Measurements from ENCODE around the gene CRBN.
A peak's percentile ranks its signal among the peaks of the same experiment; 100 is the strongest.

Gene CRBN

GRCh38 chr3:3170998-3171397, 8.5 kb downstream of the CRBN start:
- no peak for DNase-seq (ENCODE audit: low read depth)

- no peak for DNase-seq (ENCODE audit: low read depth)
Measured at GRCh38 chr3:3165650-3166049, 13.8 kb downstream of the CRBN start.

DNA sequence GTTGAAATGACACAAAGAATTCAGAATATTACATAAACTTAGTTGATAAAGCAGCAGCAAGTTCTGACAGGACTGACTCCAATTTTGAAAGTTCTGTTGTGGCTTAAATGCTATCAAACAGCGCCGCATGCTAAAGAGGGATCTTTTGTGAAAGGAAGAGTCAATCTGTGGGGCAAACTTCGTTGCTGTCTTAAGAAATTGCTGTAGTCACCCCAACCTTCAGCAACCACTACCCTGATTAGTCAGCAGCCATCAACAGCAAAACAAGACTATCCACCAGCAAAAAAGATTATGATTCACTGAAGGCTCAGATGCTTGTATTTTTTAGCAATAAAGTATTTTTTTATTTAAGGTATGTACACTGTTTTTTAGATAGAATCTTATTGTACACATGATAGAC, 14.2 kb downstream of the CRBN start:
- no peak for DNase-seq (ENCODE audit: low read depth)

DNA sequence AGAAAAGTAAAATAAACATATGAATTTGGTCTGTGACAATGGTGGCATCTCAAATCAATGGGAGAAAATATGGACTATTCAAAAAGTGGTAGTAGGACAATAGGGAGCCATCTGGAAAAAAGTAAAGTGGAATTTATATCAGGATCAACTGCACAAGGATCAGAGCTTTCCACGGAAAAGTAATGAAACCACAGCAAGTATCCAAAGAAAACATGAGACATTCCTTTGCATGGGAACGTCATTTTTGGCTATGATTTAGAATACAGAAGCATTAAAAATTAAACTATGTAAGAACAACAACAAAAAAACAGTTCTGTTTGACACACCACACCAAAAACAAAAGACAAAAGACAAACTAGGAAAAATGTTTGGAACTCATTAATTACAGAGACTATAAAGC, 18.7 kb downstream of the CRBN start:
- no peak for DNase-seq (ENCODE audit: low read depth)

- no peak for DNase-seq (ENCODE audit: low read depth)
Measured at GRCh38 chr3:3157484-3157883, 22.0 kb downstream of the CRBN start.

DNA sequence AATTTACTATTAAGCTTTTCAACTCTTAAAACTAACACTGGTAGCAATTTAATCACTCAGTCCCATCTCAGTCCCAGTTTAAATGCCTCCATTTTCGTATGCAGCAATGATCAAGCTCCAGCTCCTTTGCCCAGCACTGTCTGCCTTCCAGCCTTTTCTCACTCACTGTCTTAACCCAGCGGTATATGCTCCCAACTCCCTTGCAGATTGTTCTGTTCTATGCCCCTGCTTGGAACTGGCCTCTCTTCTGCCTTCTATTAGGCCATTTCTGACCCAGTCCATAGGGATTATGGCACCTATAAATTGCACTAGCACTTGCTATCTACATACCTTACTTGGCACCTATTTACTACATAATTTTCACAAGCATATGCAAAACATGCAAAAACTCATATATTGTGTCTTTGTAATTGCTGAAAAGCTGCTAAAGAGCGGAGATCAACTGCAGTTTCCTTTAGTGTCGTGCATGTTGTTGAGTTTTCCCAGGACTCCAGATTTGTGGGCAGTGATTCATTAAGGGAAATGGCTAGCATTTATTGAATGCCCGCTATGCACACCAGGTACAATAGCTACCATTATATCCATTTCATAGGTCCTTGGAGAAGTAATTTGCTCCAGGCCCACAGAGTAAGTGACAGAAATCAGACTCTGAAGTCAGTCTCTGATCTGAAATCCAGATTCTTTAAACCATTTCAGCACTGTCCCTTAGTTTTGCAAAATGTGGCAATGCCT, 24.4 kb downstream of the CRBN start:
- DNase-seq (ENCODE audit: low read depth) = no peak

DNA sequence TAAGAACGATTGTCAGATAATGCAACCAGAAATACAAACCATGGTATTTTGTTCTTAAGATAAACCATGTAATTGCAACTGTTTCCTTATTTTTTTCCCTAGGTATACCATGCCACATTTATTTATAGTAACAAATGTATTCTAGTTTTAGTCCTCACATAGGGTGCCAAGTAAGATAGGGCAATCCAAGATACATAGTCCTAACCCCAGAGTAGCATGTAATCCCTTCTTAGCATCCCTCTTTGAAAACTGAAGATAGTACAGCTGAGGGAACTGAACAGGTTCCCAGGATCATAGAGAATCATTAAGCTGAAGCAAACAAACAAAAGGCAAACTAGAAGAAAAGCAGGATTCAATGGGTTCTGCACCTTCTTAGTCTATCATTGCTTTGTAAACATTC, 28.0 kb downstream of the CRBN start:
- no peak for DNase-seq (ENCODE audit: low read depth)

- DNase-seq (ENCODE audit: low read depth) = no peak
Measured at GRCh38 chr3:3149560-3149959, 29.9 kb downstream of the CRBN start.

- DNase-seq (ENCODE audit: low read depth) = no peak
Measured at GRCh38 chr3:3145831-3146230, 33.7 kb downstream of the CRBN start.

- no peak for DNase-seq (ENCODE audit: low read depth)
Measured at GRCh38 chr3:3141939-3142338, 37.6 kb downstream of the CRBN start.

GRCh38 chr3:3137526-3137925, 42.0 kb downstream of the CRBN start:
- DNase-seq (ENCODE audit: low read depth) = no peak

DNA sequence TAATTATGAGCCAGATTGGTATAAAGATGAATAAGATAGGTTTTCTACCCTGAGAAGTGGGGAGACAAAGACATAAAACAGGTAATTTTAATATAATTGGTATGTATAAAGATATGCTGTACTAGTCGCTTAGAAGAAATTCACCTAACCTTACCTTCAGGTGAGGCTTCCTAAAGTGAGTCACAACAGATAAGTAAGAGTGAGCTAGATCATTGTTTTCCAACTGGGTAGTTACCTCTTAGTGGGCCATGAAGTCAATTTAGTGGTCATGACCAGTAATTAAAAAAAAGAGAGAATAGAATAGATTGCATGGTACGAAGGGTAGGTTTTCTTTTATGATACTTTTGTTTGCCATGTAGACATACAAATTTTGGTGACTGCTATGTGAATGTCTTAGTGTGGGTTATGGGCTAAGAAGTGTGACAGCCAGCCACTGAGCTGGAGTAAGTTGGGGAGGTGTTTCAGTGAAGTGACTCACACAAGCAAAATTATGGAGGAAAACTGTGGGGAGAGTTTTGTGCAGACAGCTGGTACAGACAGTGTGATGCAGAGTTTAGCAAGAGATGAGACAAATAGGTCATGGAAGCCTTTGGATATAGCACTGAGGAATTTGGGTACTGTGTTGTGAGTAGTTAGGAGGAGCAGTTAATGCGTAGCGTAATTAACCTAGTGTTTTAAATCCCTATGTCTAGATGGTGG, 44.6 kb downstream of the CRBN start:
- DNase-seq (ENCODE audit: low read depth) = no peak

DNA sequence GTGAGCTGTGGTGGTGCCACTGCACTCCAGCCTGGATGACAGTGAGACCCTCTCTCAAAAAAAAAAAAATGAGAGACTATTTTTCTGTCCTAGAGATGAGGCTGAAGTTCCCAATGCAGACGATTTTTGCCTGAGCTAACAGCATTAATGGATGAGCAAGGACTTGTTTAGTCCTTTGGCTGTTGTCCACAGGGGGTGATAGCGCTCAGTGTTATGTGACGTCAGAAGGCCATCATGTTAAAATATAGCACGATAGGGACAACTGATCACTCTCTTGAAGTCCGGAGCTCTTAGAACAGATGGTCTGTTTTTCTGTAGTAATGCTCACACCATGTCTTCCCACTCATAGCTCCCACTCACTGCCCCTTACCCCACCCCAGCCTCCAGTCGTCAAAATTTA, 46.0 kb downstream of the CRBN start:
- no peak for DNase-seq (ENCODE audit: low read depth)

- DNase-seq (ENCODE audit: low read depth) = no peak
Measured at GRCh38 chr3:3129579-3129978, 49.9 kb downstream of the CRBN start.

DNA sequence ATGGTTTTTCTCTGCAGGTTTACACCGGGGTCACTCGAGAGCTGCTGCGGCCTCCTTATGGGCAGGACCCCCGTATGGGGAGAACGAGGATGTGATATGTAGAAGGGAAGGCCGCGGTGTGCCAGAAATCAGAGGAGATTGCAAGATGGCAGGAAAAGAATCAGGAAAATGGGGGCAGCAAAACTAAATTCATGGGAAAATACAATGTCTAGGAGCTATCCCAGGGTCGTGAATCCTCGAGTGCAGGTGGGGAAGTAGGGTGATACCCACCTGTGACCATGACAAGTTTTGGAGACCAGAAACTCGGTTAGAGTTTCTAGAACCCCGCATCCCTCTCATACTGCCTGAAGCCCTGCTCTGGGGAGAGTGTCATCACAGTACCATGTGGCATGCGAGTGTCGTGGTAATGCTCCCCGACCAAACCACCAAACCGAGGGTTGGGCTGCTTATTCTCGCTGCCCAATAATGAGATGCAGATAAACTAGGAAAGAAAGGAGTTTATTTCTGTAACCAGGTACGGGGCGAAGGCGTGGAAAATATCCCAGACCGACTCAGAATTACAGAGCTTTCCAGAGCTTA, 52.0 kb downstream of the CRBN start:
- DNase-seq (ENCODE audit: low read depth) = peak; percentile 0

DNA sequence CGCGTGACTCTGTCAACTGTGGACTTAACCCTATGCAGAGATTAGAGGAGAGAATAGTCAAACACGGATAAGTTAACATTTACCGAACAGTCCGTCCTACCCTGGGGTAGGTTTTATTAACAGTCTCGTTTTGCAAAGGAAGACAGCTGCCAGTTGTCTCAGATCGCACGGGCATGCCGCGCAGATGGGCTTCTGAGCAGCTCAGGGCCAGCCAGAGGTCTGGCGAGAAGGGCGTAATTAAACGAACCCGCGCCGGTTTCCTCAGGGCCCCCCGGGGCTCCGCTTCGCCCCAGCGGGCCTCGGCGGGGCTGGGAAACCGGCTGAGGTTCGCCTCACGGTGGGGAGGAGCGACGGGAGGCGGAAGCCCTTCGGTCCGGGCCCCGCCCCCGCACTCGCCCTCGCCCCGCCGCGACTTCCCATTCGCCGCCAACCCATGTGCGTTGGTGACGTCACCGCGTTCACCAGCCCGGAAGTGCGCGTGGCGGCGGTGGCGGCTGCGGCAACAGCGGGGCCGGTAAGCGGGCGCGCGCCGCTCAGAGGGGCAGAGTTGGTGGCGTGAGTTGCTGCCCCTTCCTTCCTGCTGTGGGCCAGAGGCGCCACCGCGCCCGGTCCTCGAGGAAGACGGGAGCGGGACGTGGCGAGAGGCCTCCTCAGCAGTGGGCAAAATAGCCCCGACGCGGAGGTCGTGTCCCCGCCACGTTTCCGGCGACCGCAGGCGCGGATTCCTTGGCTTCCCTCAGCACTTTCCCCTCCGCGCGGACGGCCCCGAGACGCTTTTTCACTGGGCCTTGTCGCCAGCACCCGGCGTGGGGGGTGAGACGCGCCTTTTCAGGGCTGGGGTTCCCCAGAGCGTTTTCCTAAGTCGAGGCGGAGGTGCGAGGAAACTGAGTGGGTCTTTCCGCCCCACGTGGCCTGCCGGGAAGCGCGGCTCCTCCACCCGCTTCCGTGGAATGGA, 52.7 kb downstream of the CRBN start, which contains the start of gene TRNT1:
Gene TRNT1, plus strand, starts transcription at position 464 of the 955 bp plus-strand sequence. CDS start 2,101 bp downstream, outside the sequence.
- peak; percentile 53 for DNase-seq (ENCODE audit: low read depth)

DNA sequence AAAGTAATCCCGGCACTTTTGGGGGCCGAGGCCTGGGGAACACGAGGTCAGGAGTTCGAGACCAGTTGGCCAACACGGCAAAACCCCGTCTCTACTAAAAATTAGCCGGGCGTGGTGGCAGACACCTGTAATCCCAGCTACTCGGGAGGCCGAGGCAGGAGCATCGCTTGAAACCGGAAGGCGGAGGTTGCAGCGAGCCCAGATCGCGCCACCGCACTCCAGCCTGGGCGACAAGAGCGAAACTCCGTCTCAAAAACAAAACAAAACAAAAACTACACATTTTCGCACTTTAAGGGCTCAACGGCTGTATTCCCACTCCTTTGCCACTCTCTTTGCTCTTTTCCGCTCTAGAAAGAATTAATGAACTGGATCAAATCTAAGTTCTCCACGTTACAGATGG, 53.5 kb downstream of the CRBN start:
- no peak for DNase-seq (ENCODE audit: low read depth)

- no peak for DNase-seq (ENCODE audit: low read depth)
Measured at GRCh38 chr3:3119393-3119851, 60.1 kb downstream of the CRBN start.

GRCh38 chr3:3117651-3118050, 61.8 kb downstream of the CRBN start:
- no peak for DNase-seq (ENCODE audit: low read depth)

DNA sequence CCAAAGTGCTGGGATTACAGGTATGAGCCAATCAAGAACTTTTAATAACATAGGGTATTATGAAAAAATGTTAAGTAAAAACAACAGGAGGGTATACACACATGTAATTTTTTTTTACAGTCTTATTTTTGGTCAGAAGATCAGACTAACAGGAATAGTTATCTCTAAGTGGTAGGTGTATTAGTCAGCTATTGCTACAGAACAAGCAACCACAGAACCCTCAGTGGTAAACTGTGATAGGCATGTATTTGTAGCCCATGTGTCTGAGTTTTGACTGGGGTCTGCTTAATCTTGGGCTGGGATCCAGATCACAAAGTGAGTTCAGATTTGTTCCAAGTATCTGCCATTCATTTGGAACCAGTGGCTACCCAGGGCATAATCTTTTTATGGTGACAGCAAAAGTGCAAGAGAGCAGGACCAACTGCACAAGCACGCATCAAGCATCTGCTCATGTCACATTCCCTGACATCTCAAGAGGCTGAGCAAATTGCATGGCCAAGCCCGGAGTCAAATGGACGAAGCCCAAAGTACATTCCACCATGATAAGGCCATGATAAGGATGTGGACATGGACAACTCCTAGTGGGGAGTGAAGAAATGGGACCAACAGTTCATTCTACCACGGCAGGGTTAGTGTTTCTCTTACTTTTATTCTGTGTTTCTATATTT, 66.3 kb downstream of the CRBN start:
- no peak for DNase-seq (ENCODE audit: low read depth)

DNA sequence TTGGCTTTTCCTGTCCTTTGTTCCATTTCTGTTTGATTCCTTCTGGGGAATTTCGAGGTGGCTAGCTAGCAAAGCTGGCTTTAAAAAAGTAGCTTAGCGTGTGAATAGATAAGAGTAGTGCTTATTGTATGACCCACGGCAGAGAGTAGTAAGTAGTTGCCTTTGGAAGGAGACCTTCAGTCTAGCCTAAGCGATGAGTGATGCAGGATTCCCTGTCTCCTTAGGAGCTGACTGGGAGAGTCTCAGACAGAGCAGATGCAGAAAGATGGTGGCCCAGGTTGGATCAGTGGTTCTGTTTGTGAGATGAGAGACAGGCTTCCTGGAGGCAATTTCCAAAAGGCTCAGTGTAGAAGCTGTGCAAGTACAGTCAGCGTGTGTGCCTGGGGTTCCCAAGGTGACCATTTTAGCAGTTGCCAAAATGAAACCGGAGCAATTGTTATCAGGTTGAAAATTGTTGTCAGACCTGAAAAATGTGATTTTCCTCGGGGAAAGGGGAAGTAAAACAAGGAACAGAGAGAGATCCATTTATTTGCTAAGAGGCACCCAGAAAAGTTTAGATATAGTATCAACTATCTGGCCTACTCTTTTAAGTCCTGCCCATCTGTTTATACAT, 68.6 kb downstream of the CRBN start:
- DNase-seq (ENCODE audit: low read depth) = no peak
